ENCODE measurements around the gene PNPLA1. TPM values are rescaled to one million over a fixed set of nuclear protein-coding genes. Genes with fewer than 3 reads are reported as not detected.

The PNPLA1 gene
- total RNA-seq, 2 experiments from 2014 or later = 0.13 TPM; not detected in 1

DNA sequence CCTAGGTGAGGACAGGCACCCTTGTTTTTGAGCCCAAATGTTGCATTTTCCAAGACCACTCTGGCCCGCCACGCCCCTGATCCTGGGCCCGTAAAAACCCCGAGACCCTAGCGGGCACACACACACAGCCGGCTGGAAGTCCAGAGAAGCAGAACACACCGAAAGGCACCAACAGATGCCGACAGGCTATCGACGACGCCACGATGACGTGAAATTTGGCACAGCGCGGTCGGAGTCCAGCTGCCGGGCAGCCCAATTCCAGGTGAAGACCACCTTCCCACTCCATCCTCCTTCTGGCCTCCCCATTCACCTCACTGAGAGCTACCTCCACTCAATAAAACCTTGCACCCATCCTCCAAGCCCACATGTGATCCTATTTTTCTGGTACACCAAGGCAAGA is 34.0 kb upstream of the PNPLA1 start:
- CTCF ChIA-PET = interaction anchor here (0.7 kb wide), 1 partner anchor 168 kb away, joined by 3 read pairs; no protein-coding TSS in a partner anchor

DNA sequence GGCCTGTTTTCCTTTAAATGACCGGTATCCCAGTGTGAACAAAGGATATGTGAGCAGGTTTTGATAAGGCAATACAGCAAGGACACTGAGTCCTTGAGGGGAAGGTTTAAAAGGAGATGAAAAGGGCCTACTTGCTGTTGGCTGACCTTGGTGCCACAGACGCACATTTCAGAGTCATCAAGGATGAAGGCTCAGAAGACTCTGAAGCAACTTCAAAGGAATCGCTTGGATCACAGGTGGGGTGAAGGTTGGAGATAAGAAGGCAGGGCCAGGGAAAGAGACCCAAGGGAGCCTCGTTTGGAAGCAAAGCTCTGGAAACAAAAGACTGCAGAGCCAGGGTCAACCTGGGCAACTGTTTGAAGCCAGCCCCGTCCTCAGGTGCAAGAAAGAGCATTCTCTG is 30.1 kb upstream of the PNPLA1 start:
- CTCF ChIA-PET = no interaction called here
- Mint-ChIP-seq H3K36me3 (ENCODE audit: low read depth) (no peaks in the 10 kb centered on the region), H3K4me3 (no peak overlapping the region), H3K9me3 (no peaks in the 10 kb centered on the region), H3K4me1 (peaks cover 11% of the 10 kb centered on the region), H3K27ac (no peak overlapping the region), H3K27me3 (peaks cover 11% of the 10 kb centered on the region)
- no peak for DNase-seq
- POLR2A ChIA-PET = no interaction called here

More for the DNA sequence above, 34.0 kb upstream of the PNPLA1 start:
- no peak overlapping the region for H3K4me3 Mint-ChIP-seq
- no peak for DNase-seq
- no peaks in the 10 kb centered on the region for H3K9me3 Mint-ChIP-seq
- POLR2A ChIA-PET = no interaction called here
- peaks cover 9% of the 10 kb centered on the region for H3K4me1 Mint-ChIP-seq
- H3K27me3 Mint-ChIP-seq = no peaks in the 10 kb centered on the region
- peaks cover 13% of the 10 kb centered on the region for H3K36me3 Mint-ChIP-seq (ENCODE audit: low read depth)
- no peak overlapping the region for H3K27ac Mint-ChIP-seq

DNA sequence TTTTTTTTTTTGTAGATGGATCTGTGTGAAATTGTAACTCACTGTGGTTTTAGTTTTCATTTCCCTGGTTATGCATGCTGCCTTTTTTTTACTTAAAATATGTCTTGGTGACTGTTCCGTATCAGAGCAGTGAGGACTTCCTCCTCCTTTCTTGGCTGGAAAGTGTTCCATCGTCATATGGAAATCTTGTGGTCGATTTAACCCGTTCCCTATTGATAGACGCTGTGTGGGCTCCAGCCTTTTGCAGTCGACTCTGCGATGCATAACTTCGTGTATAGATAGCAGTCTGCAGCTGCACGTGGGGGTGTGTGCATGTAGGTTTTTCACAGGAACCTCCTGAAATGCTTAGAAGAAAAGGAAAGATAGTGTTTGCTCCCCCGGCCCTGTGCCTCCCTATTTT is 28.1 kb upstream of the PNPLA1 start:
- CTCF ChIA-PET = no interaction called here
- H3K4me3 Mint-ChIP-seq = no peak overlapping the region
- no peaks in the 10 kb centered on the region for H3K9me3 Mint-ChIP-seq
- H3K27ac Mint-ChIP-seq = no peak overlapping the region
- peaks cover 11% of the 10 kb centered on the region for H3K27me3 Mint-ChIP-seq
- H3K4me1 Mint-ChIP-seq = peaks cover 7% of the 10 kb centered on the region
- POLR2A ChIA-PET = no interaction called here
- H3K36me3 Mint-ChIP-seq (ENCODE audit: low read depth) = no peaks in the 10 kb centered on the region
- no peak for DNase-seq

DNA sequence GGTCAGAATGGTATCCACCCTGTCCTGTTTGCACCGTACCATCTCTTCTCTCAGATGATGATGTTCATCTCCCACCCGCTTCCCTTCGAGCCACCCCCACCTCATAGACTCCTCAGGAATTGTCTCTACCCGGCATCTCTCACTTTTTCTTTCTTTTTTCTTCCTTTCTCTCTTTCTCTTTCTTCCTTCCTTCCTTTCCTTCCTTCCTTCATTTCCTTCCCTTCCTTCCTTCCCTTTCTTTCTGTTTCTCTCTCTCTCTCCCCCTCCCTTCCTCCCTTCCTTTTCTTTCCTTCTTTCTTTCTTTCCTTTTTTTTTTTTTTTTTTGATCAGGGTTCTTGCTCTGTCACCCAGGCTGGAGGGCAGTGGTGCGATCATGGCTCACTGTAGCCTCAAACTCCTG is 27.7 kb upstream of the PNPLA1 start:
- Mint-ChIP-seq H3K36me3 (ENCODE audit: low read depth) (no peaks in the 10 kb centered on the region), H3K4me1 (peaks cover 7% of the 10 kb centered on the region), H3K27me3 (peaks cover 11% of the 10 kb centered on the region), H3K27ac (no peak overlapping the region), H3K9me3 (no peaks in the 10 kb centered on the region), H3K4me3 (no peak overlapping the region)
- CTCF ChIA-PET = no interaction called here
- no peak for DNase-seq
- POLR2A ChIA-PET = no interaction called here

DNA sequence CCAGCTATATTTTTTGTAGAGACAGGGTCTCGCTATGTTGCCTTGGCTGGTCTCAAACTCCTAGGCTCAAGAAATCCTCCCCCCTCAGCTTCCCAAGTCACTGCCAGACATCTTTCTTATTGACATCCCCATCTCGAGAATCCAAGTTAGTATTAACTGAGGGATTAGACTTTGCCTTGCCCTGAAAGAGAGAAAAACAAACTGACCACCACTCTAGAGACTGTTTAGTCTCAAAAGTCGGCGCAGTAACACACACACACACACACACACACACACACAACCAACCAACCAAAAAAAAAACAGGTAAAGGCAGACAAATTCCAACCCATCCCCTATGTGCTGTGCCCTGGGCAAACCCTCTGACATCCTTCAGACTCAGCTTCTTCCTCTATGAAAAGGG is 27.2 kb upstream of the PNPLA1 start:
- H3K27ac Mint-ChIP-seq = no peak overlapping the region
- H3K9me3 Mint-ChIP-seq = no peaks in the 10 kb centered on the region
- CTCF ChIA-PET = no interaction called here
- no peak for DNase-seq
- peaks cover 7% of the 10 kb centered on the region for H3K4me1 Mint-ChIP-seq
- no peaks in the 10 kb centered on the region for H3K36me3 Mint-ChIP-seq (ENCODE audit: low read depth)
- POLR2A ChIA-PET = no interaction called here
- no peak overlapping the region for H3K4me3 Mint-ChIP-seq
- H3K27me3 Mint-ChIP-seq = peaks cover 11% of the 10 kb centered on the region

DNA sequence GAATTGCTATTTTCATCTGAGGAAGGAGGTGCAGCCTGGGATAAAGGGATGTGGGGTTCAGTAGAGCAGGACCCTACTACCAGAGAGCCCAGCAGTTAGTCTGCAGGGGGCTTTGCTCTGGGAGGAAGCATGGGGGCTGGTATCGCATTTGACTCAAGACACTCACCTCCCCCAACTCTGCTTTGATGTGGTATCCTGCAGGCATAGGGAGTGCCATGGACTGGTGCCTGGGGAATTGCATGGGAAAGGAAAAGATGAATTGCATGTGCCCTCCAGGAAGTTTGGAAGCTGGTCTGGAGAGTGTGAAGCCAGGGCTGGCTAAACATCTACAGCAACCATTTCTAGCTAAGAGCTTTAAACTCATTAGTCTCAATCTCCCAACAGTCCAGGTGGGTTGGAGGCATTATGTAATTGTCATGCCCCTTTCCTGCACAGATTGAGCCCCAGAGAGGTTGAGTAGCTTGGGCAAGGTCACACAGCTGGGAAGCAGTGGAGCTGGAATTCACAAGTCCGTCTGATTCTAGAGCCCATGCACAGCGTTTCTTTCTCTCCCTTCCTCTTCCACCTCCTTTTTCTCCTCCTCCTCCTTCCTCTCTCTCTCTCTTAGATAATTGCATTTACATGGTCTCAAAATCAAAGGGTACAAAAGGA is 26.2 kb upstream of the PNPLA1 start:
- Mint-ChIP-seq H3K9me3 (no peaks in the 10 kb centered on the region), H3K4me1 (peaks cover 7% of the 10 kb centered on the region), H3K27ac (no peak overlapping the region), H3K36me3 (ENCODE audit: low read depth) (no peaks in the 10 kb centered on the region), H3K27me3 (peaks cover 11% of the 10 kb centered on the region), H3K4me3 (no peak overlapping the region)
- POLR2A ChIA-PET = interaction anchor here (0.5 kb wide), 1 partner anchor 451 kb away, joined by 3 read pairs; no protein-coding TSS in a partner anchor
- CTCF ChIA-PET = no interaction called here
- DNase-seq = no peak

DNA sequence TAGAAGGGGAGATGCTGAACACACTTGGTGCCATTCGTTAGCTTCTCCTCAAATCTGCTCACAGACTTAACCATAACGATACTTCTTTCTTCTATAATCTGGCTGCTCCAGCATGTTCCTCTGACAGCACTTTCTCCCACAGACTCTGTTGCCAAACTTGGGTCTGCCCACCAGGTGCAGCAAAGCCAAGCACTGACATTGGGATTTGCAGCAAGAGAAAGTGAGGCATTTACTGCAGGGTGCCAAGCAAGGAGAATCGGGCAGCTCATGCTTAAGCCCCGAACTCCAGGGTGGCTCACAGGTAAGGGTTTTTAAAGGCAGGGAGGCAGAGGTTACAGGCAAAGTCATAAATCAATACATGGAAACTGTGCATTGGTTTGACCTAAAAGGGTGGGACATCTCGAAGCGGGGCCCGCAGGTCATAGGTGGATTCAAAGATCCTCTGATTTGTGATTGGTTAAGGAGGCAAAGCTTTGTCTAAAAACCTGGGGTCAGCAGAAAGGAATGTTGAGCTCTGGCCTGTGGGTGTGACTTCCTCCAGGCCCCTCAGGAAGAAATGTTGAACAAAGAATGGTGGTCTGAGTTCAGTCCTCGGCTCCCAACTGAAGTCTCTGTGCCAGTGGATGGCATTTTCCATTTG is 25.1 kb upstream of the PNPLA1 start:
- no peak overlapping the region for H3K27ac Mint-ChIP-seq
- no peak for DNase-seq
- peaks cover 7% of the 10 kb centered on the region for H3K4me1 Mint-ChIP-seq
- H3K36me3 Mint-ChIP-seq (ENCODE audit: low read depth) = no peaks in the 10 kb centered on the region
- peaks cover 11% of the 10 kb centered on the region for H3K27me3 Mint-ChIP-seq
- POLR2A ChIA-PET = no interaction called here
- CTCF ChIA-PET = interaction anchor here (1.1 kb wide), 1 partner anchor 58 kb away, joined by 4 read pairs; no protein-coding TSS in a partner anchor
- no peak overlapping the region for H3K4me3 Mint-ChIP-seq
- H3K9me3 Mint-ChIP-seq = no peaks in the 10 kb centered on the region

DNA sequence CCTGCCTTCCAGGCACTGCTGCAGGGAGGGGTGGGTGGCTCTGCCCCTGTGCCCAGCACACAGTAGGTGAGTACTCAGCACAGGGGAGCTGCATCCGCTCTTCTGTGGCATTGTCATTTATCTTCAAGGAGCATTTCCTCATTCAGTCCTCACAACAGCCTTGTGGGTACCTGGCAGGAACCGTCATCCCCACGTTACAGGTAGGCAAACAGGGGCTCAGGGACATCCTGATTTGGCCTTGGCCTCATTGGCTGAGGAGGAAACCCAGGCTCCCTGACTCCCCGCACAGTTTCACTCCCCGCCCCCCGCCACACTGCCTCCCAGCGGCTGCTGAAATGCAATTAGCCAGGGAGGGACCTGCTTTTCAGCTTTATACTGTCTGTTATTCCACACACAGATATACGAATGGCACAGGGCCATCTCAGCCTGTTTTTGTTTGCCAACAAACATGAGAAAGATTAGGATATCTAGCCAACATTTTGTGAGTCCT is 24.2 kb upstream of the PNPLA1 start:
- CTCF ChIA-PET = interaction anchor here (1.1 kb wide), 1 partner anchor 57 kb away, joined by 4 read pairs; no protein-coding TSS in a partner anchor
- peaks cover 11% of the 10 kb centered on the region for H3K27me3 Mint-ChIP-seq

DNA sequence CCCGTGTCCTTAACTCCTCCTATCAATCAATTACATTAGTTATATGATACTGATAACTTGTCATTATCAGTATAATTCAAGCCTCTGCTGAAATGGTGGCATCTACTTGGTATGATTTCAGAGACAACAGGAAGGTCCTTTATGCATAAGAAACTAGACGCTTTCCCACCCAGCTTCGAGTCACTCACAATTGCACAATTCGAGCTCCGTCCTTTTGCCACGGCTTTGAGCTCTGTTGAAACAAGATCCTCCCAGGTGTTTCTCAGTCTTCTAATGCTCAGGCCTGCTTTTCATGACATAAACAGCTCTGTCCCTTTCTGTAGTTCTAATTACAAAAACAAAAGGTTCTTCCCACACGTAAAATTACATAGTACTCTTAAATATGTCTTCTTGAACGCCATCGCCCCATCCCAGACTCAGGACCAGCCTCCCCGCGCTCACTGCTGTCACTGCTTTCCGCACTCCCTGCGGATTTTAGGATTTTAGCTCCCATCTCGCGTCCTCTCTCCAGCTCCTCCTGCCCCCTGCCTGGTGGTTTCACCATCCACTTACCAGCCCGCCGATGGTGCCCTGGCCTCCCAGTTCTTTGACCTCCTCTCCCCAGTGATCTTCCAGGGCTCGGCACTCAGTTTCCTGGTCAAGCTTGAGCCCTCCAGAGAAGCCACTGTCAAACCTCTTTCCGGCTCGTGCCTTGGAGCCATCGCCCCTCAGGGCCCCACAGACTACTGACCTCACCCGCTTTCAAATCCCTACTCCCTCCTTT is 23.2 kb upstream of the PNPLA1 start:
- CTCF ChIA-PET = no interaction called here
- no peaks in the 10 kb centered on the region for H3K36me3 Mint-ChIP-seq (ENCODE audit: low read depth)
- POLR2A ChIA-PET = no interaction called here
- H3K4me1 Mint-ChIP-seq = peaks cover 5% of the 10 kb centered on the region
- no peak for DNase-seq
- H3K4me3 Mint-ChIP-seq = no peak overlapping the region
- no peak overlapping the region for H3K27ac Mint-ChIP-seq
- H3K27me3 Mint-ChIP-seq = peaks cover 11% of the 10 kb centered on the region
- no peaks in the 10 kb centered on the region for H3K9me3 Mint-ChIP-seq

More for the DNA sequence above, 24.2 kb upstream of the PNPLA1 start:
- DNase-seq = no peak
- POLR2A ChIA-PET = no interaction called here
- H3K4me1 Mint-ChIP-seq = peaks cover 7% of the 10 kb centered on the region
- H3K4me3 Mint-ChIP-seq = no peak overlapping the region
- no peaks in the 10 kb centered on the region for H3K36me3 Mint-ChIP-seq (ENCODE audit: low read depth)
- no peaks in the 10 kb centered on the region for H3K9me3 Mint-ChIP-seq
- no peak overlapping the region for H3K27ac Mint-ChIP-seq

DNA sequence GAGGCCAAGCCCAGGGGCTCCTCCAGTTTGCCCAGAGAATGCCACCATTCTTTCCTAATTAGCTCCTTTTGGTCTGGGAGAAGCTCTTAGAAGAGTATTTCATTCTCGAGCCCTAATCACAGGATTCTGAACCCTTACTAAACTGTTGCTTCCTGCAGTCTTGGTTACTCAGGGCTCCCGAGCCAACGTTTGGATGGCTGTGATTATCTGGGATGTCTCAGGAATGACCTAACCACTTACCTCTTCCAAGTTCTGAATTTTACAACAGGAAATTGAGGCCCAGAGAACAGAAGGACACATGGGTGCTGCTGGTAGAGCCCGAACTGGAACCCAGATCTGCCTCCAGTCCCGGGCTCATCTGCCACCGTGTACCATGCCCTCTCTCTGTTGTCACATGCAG is 22.2 kb upstream of the PNPLA1 start:
- H3K4me3 Mint-ChIP-seq = no peak overlapping the region
- H3K4me1 Mint-ChIP-seq = no peaks in the 10 kb centered on the region
- no peaks in the 10 kb centered on the region for H3K36me3 Mint-ChIP-seq (ENCODE audit: low read depth)
- no peak overlapping the region for H3K27ac Mint-ChIP-seq
- H3K27me3 Mint-ChIP-seq = peaks cover 10% of the 10 kb centered on the region
- no peaks in the 10 kb centered on the region for H3K9me3 Mint-ChIP-seq
- CTCF ChIA-PET = no interaction called here
- no peak for DNase-seq
- POLR2A ChIA-PET = no interaction called here

DNA sequence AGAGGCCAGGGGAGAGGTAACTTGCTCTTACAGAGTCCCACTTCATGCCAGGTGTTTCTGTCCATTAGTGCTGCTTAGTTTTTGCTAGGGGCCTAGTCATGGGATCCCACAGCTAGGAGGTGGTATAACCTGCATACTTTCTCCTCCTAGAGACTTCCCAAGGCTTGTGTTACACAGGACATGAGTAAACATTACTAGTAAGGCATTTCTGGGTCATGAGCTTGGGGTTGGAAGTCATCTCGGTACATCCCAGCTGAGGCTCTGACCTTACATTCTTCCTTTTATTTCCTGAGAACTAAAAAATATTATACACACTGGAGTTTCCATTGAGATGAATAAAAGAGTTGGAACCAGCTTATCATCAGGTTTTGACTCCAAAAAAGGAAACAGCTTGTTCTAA is 20.9 kb upstream of the PNPLA1 start:
- ChIA-PET CTCF (interaction anchor here (0.9 to 1.6 kb wide), 2 partner anchors 11 to 92 kb away, joined by 3 to 4 read pairs; no protein-coding TSS in a partner anchor), POLR2A (interaction anchor here (1.2 kb wide), 1 partner anchor 19 kb away, joined by 3 read pairs; no protein-coding TSS in a partner anchor)
- Mint-ChIP-seq H3K4me1 (no peaks in the 10 kb centered on the region), H3K9me3 (no peaks in the 10 kb centered on the region), H3K4me3 (no peak overlapping the region), H3K36me3 (ENCODE audit: low read depth) (no peaks in the 10 kb centered on the region), H3K27ac (no peak overlapping the region), H3K27me3 (peaks cover 1% of the 10 kb centered on the region)
- no peak for DNase-seq

DNA sequence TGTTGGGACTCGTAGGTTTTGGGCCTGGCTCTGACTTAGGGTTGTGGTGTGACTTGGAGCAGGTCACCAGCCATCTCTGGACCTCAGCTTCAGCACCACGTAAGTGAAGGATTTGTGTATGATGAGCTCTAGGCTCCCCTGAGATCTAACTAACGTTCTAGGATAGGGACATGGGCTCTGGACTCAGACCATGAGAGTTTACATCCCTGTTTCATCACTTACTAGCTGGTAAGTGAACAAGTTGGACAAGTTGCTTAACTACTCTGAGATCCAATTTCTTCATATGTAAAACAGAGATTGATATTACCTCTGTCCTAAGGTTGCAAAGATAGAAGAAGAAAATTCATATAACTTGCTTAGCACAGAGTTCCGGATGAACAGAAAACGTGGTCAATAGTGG is 20.3 kb upstream of the PNPLA1 start:
- DNase-seq = no peak
- no peaks in the 10 kb centered on the region for H3K9me3 Mint-ChIP-seq
- ChIA-PET POLR2A (interaction anchor here (1.2 kb wide), 1 partner anchor 19 kb away, joined by 3 read pairs; no protein-coding TSS in a partner anchor), CTCF (interaction anchor here (0.9 to 1.6 kb wide), 3 partner anchors 12 to 92 kb away, joined by 3 to 4 read pairs (median 3); no protein-coding TSS in a partner anchor)
- H3K4me3 Mint-ChIP-seq = no peak overlapping the region
- H3K36me3 Mint-ChIP-seq (ENCODE audit: low read depth) = no peaks in the 10 kb centered on the region
- H3K27ac Mint-ChIP-seq = no peak overlapping the region
- no peaks in the 10 kb centered on the region for H3K27me3 Mint-ChIP-seq
- H3K4me1 Mint-ChIP-seq = no peaks in the 10 kb centered on the region

DNA sequence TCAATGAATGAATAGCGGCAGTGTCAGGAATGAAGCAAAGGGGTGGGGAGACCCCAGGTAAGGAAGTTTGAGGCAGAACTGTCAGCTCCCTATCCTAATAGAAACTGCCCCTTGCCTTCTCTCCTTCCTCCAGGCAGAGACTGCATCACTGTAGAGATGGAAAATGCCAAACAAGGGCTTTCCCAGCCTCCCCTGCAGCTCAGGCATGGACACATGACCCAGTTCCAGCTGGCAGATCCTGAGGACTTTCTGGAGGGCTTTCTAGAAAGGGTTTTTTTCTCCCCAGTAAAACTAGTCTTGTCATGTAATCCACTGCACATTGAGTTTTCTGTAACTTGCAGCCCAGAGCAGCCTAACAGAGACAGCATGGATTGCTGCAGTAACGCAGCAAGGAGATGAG is 17.9 kb upstream of the PNPLA1 start:
- Mint-ChIP-seq H3K27me3 (peaks cover 3% of the 10 kb centered on the region), H3K9me3 (no peaks in the 10 kb centered on the region), H3K4me1 (no peaks in the 10 kb centered on the region), H3K36me3 (ENCODE audit: low read depth) (no peaks in the 10 kb centered on the region), H3K4me3 (no peak overlapping the region), H3K27ac (no peak overlapping the region)
- POLR2A ChIA-PET = no interaction called here
- no peak for DNase-seq
- CTCF ChIA-PET = no interaction called here

Measured in activated CD4-positive, alpha-beta memory T cell treated with anti-CD3 and anti-CD28 coated beads, Interleukin-2, amount 10 ng/mL, durations not matched to agents 7 days and 5 days (primary cell).